Stimulated activated CD4-positive, alpha-beta T cell treated with anti-CD3 and anti-CD28 coated beads, Interleukin-4, amount 100 ng/mL, for 48 hours (primary cell): ENCODE data around the gene OAF.
"Not testable (repeated sequence)": the region's sequence is repeated elsewhere in the genome, so short reads cannot be mapped to it uniquely, and the experiment has no call there.

Experiments used
- DNase-seq, 2 donors: peaks; one replicate each; pipeline ENCODE4 v3.0.0-alpha.2; 2020; ENCODE audit warnings: low read depth in 2 of 2

The OAF gene

DNA sequence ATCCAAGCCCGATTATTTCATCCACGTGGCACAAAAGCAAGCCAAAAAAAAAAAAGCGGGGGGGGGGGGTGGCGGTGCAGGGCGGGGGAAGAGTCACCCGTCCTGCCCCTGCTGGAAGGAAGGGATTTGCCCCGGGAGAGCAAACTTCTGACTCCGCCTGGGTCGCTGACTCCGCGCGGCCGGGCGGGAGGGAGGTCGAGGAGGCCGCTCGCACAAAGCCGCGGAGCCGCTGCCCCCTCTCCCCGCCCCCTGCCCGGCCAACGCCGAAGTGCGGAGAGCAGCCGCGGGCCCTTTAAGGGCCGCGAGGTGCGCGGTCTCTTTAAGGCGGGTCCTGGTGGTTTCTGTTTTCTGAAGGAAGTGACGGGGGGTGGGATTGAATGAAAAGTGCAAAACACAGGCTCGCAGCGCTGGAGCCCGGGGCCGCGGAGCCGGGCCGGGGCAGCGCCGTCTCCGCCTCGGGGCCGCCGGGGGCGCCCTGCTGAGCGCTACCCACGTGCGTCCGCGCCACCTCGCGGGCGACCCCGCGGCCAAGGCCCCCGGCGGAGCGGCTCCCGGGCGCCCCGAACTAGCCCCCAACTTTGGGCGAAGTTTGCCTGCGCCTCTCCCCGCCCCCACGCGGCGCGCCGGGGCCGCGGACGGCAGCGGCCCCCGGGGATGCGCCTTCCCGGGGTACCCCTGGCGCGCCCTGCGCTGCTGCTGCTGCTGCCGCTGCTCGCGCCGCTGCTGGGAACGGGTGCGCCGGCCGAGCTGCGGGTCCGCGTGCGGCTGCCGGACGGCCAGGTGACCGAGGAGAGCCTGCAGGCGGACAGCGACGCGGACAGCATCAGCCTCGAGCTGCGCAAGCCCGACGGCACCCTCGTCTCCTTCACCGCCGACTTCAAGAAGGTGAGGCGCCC lies at the start of gene OAF:
TSS of gene OAF (plus strand) at position 407 of the 896 bp plus-strand sequence. CDS start at position 655, 248 bp downstream.
- peak; percentile 22 to 30 for DNase-seq

DNA sequence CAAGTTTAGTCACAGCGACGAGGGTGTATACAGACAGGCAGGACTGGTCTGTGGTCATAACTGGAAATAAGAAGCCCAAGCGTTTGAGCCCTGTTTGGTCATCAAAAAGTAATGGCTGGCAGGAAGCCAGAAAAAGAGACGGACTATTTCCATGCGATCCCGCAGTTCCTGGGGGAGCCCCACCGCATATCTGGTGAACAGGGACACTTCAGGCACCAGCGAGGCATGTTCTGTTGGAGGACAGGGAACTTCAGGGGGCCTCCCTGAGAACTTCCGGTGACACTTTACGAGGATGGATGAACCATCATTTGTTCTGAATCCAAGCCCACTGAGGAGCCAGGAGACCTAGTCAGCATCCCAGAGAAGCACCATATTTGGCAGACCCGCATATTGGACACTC lies 43.2 kb upstream of the OAF start:
- no peak for DNase-seq

DNA sequence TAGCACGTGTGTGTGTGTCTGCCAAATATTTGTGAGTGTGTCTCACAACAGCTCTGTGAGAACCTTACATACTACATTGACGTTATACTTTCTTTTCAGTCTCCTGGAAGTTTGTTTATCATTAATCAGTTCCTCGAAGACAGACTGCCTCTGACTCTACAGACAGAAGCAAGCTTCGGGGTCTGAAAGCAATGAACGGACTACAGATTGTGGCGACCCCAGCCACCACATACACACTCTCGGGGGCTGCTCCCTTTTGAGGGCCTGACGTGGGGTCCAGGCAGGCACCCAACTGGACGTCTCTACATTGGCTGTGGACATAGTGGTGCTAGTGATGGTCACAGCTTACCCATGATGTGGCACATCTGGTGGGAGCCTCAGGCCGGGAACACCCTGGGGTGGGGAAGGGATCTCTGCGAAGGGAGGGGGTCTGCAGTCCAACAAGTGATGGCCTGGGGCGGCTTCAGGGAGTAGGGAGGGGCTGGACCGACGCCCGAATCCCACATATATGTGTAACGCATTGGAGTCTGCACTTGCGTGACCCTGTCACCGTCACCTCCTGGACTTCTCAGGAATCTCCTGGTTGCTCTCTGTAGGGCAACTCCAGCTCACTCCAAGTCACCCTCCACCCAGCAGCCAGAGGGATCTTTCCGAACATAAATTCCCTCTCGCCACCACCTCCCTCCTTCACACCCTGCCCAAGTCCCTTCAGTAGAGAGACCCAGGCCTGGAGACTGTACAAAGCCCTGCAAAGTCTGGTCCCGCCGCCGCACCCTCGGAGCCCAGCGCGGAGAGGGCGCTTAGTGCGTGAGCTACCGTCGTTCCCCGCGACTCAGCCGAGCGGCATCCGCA lies 42.5 kb upstream of the OAF start:
- DNase-seq: no peak

DNA sequence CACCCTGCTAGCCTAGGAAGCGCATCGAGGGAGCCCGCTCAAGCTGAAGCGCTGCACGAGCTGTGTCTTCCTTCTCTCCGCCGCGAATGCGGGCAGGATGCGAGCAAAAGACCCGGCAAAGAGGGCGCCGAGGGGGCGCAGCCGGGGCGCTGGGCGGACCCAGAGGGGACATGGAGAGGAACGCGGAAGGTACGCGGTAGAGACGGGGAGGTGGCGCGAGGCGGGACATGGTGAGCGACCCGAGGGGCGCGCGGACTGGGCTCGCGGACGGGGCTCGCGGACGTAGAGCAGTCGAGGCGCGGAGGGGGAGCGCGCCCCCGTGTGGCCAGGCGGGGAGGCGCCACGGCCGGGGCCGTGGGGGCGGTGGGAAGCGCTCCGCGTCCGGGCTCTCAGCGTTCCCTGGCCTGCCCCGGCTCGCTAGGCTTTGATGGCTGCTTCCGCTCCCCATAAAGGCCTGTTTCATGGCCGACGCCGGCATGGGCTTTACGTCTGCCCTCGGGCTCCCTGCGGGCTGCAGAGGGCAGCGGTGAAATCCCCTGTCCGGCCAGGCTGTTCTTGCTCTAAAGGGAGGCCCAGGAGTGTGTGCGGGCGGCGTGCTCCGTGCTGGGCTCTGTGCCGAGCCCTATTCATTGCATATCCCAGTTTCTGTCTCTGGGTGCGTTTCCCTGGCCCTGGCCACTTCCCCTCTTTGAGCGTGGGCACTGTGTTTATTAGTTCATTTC lies 41.7 kb upstream of the OAF start:
- DNase-seq: peak; percentile 48 to 51

DNA sequence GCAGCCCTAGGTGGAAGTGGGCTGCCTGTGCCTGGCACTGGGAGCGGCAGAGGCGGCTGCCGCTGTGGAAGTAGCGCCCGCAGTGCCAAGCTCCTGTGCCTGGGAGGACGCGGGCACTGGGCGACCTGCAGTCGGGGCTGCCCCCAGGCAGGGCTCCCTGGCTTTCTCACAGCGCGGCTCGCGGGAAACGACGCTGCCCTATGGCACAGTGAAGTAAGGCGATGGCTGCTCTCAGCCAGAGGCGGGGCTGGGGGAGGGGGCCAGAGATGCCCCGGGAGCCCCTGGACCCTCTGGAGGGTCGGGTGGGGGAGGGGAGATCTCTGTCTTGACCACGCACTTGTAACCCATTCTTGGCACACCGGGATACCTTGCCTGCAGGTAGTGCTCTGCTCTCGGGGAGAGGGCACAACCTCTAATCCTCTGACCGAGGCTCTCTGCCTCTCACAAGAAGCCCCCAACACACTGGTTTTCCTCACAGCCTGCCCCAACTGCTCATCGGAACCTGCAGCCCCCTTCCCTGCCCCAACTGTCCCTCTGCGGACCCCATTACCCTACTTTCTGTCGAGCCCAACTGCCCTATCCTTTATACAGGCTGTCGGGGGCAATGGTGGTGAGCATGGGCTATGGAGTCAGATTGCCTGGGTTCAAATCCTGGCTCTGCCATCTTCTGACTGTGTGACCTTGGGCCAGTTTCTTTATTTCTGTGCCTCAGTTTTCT lies 40.7 kb upstream of the OAF start:
- DNase-seq: no peak

DNA sequence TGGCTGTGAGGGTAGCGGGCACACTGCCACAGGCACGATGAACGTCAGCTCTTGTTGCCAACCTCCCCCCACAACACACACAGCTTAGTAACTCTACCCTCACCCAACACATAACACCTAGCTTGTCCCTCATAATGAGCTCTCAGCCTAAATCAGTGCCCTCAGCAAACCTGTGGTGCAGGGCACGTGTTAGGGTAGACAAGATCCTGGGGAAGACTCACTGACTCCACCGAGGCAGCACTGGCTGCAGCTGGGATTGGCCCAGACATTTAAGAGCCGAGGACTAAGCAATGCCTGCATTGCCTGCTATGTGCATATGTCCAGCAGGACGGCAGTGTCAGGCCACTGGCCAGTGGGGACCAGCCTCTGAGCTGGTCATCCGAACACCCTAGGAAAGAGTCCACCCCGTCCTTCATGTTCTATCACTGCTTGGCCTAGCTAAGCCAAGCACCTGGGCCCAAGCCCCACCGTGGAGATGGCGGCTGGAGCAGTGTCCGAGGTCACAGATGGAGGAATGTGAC lies 40.0 kb upstream of the OAF start:
- no peak for DNase-seq

DNA sequence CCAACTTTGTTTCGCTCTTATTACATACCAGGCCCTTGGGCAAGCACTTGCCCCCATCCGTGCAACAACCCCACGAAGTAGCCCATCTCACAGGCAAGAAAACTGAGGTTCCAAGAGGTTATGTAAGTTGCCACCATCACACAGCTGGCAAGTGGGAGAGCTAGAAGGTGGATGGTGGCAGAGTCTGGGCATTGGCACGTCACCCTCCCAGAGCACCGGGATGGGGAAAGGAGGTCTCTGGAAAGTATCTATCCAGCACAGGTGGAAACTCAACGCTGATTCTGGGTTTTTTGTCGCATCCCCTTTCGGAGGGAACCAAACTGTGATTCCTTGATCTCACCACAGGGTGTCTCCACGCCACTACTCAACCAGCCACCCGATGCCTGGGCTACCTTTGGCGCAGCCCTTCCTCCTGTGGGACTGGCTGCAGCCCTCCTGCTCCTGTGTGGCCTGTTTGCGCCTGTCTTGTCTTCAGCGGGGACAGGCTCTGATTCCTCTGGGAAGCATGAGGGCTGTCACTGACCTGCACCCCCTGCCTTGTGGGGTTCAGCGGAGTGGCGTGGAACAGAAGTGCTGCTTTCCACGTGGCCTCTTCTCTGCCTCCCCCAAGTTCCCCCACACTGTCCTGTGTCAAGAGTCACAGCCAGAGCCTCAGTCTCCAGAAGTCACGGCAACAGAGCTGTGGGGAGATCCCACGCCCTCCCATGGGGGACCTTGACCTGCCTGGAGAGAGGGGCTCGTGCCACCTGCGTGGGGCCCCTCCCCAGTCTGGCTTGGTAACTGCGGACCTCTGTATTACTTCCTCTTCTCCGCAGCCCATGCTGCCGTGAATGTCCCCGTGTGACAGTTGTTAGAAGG lies 38.5 kb upstream of the OAF start:
- peak; percentile 28 to 38 for DNase-seq

DNA sequence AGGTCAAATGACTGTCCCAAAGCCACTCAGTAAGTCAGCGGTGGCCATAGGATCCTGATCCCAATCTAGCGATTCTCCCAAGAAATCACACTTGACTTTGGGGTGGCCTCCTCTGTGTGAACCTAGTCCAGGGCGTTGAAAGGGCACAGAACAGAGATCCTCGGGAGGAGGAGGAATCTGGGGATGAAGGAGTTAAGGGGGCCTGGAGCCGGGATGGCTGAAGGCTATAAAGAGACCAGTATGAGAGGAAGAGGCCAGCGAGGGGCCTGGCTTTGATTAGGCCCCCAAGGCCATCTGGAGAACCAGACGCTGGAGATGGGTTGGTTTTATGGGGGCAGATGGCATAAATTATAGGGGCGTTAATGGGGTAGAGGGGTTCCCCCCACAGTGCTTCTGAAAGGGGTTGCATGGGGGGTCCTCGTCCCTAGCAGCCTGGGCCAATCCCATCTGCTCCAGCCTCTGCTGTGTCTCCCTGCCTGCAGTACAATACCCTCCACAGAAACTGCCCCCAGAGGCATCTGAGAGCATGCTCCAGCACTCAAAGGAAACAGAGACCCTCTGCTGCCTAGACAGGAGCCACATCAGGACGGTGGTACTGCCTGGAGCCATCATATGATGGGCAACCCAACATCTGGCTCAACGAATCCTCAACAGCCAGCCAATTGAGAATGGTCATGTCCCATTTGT lies 37.7 kb upstream of the OAF start:
- no peak for DNase-seq

DNA sequence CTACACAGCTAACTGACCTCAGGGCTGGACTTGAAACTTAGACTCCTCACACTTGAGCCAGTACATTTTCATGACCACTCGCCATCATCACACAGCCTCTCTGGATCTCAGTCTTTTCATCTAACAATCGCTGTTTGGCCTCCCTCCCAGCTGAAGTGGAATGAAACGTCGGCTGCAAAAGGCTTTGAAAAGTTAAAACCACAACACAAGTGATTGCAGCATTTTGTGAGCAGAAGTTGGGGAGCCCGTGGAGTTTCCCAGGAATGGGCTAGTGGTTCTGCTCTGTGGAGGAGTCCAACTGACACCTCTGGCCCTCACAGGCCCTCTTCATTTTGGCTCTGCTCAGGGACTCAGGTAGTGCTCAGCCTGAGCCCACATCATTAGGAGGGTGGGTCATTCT lies 37.0 kb upstream of the OAF start:
- DNase-seq: no peak

DNA sequence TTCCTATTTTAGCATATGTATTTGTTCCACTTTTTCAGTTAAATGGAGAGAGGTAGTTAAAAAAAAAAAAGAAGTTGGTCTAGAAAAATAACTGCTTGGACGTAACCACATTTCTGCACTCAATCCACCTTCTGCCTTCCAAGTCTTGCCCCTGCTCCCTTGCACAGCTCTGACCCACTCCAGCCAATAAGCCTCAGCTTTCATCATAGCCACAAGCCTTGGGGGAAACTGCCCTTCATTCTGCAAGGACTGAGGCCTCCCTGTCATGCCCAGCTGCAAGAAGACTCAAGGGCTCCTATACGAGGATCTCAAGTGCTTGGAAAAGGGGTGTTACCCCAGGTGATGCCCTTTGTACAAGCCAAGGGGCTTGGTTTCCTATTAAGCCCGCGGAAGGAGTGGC lies 36.0 kb upstream of the OAF start:
- no peak for DNase-seq

DNA sequence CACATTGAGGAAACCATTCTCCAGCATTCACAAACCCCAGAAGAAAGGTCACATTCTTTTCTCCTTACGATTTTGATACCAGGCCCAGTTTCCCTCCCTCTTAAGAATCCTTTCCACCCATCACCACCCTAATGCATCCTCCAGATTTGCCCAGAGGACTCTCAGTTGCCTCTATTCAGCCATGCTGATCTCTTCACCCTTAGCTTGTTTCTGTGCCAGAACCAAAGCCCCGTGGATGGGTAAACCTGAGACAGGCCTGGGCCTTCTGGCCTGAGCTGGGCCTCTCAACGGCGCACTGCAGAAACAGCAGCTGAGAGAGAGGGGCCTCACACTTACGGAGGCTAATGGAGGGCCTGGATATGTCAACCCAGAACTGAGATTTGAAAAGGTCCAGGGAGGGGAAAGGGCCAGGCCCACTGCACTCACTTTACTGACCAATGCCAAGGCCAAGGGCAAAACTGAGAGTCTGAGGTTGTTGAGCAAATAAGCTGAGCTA lies 32.2 kb upstream of the OAF start:
- no peak for DNase-seq

DNA sequence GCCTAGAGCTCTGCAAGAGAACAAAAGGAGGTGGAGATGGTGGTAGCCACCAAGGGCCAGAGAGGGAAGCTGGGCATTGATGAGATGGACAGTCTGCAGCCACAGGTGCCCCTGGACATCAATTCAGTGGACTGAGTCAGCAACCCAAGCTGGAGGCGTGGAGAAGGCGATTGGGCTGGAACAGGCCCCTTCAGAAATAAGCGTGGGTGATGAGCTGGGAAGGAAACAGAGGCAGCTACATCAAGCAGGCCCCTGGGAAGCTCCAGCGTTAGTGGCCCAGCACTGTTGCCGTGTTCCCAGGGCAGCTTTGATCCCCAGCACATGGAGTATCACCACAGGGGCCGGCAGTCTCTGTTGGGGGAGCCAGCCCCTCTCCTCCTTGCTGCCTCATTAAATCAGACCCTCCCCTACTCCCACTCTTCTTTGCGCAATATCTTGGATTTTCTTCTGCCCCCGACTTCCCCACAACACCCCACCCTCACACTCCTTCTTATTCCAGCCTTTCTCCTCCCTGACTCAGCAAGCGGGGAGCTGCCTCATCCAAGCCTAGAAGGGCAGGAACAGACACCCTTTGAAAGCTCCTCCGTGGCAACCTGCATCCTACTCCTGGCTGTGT lies 31.7 kb upstream of the OAF start:
- no peak for DNase-seq

DNA sequence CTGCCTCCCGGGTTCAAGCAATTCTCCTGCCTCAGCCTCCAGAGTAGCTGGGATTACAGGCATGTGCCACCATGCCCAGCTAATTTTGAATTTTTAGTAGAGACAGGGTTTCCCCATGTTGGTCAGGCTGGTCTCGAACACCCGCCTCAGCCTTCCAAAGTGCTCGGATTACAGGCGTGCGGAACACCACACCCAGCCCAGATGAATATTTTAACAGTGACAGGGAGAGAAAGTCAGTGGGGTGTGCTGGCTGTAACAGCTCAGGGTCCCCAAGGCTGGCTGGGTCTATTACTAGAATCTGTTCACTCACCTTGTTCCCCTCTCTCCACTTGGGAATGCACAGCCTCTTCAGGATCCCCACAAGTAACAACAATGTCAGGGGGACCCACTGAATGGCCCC lies 30.8 kb upstream of the OAF start:
- not testable (repeated sequence) for DNase-seq

DNA sequence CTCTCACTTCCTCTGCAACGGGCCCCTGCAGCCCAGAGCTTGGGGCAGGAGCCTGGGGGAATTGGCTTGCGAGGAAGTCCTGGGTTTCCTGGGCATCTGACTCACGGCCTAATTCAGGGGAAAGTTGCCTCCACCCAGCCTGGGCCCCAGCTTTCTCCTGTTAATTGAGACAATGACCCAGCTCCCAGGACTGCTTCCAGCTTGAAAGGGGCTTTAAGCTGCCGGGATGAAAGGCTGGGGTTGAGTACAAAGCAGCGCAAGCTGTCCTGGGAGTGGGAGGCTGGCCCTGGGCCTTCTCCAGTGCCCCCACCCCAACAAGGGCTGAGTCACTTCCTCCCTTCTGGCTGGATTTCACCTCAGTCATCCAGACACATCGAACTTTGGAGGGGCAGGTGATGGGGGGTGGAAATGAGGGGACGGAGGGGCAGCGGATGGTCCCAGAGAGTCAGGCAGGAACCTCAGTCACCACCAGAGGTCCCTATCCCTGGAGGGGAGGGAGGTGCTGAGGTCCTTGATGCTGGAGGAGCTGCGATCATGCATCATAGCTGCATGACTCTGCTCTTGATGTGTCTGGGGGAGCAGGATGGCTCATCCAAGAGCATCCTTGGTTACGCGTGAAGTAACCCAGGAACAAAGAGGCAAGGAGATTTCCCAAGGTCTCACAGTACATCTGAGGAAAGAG lies 30.1 kb upstream of the OAF start:
- no peak for DNase-seq

DNA sequence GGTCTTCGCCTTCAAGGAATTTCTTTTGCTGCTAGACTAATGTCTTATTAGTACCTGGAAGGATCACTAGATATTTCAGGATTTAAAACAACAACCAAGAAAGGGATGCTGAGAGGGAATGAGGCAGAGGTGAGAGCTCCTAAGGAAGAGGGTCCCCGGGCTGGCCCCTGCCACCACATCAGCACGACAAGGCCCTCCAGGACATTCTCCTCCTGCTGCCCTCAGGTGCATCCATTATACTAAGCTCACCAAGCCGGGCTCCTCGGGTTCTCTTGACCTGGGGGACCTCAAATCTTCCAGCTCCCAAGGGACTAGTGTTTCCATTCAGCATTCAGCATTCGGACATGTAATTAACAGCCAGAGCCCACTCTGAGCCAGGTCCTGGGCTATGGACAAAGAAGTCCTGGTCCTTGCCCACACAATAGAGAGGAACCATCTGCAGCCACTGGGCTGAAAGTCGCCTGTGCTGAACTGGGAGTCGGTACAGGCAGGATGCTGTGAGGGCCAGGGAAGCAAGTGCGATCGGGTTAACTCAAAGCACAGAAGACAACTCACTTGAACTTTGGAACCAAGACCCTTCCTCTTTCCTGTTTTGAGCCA lies 29.4 kb upstream of the OAF start:
- DNase-seq: no peak

DNA sequence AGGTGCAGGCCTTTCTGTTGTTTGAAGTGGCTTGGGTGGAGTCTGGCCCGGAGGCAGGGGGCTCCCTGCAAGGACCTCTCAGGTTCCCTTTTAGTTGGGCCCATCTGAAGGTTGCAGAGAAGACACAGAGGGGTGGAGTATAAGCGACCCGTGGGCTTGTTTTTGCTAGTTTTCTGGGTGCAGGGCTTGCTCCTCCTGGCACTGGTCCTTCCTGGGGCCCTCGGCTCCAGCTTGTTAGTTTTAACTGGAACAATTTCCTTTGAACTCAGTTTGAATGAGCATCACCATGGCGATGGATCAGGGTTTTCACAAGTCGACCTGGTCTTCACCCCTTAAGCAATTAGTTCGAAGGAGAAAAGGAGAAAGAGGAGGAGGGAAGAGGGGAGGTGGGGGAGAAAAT lies 28.5 kb upstream of the OAF start:
- DNase-seq: no peak

DNA sequence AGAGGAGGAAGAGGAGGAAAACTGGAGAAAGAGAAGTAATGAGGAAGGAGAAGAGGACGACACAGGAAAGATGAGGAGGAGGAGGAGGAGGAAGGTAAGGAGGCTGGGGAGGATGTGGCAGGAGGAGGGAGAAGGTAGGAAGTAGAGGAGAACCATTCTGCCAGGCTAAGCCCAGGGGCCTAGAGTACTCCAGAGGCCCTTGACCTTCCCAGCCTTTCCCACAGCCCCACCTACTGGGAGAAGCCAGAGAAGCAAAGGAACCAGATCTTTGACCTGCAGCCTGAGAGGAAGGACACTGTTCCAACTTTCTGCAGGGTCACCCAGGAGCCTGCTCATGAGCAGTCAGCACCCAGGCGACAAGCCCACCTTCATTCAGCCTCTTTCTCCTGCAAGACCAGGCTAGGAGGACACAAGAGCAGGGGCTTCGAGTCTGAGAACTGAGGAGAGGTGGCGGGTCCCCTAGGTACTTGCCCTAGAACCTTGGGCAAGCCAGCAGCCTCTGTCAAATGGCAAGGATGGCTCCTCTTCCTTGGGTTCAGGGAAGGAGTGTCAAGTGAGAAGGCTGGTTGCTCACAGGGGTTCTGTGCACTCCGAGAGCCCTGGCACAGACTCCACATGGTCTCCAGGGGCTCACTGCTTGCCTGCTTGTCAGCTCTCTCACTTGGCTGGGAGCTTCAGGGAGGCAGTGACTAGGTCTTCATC lies 27.9 kb upstream of the OAF start:
- DNase-seq: no peak
